Gastrocnemius medialis (tissue), 4 donors: ENCODE measurements around the gene STARD13. TPM values are rescaled to one million over a fixed set of nuclear protein-coding genes. Genes with fewer than 3 reads are reported as not detected.

ENCODE experiments used
- ATAC-seq, 2 donors: fragments of 150-250 bp; one replicate each; pipeline ENCODE4 v1.9.1; 2016
- DNase-seq, 2 donors: peaks; one replicate each; pipeline ENCODE4 v3.0.0-alpha.2; 2019
- H3K27ac ChIP-seq, 4 donors: fragments of 200-600 bp; sonication (generic); 1 replicate in 1 of 4; 2 replicates in 3 of 4; pipeline ENCODE4 v1.5.1; 2016 to 2018; ENCODE audit warnings: mild to moderate bottlenecking in 2 of 4, moderate library complexity in 1 of 4
- H3K27me3 ChIP-seq, 3 donors: fragments of 200-600 bp; sonication (generic) in 2 of 3; 1 replicate in 1 of 3; 2 replicates in 2 of 3; pipeline versions ENCODE4 v1.5.1 to v1.6.0; 2016 to 2019; ENCODE audit warnings: mild to moderate bottlenecking in 1 of 3, moderate library complexity in 1 of 3
- H3K36me3 ChIP-seq, 2 donors: fragments of 200-600 bp; sonication (generic) in 1 of 2; one replicate each; pipeline ENCODE4 v1.5.1; 2017 to 2018
- H3K4me1 ChIP-seq, 2 donors: fragments of 200-600 bp; sonication (generic) in 1 of 2; one replicate each; pipeline ENCODE4 v1.5.1; 2016 to 2017; ENCODE audit warnings: mild to moderate bottlenecking in 2 of 2
- H3K4me3 ChIP-seq, 4 donors: fragments of 200-600 bp; sonication (generic) in 3 of 4; 1 replicate in 1 of 4; 2 replicates in 3 of 4; pipeline ENCODE4 v1.5.1; 2016 to 2019; ENCODE audit warnings: mild to moderate bottlenecking in 2 of 4
- H3K9me3 ChIP-seq, 3 donors: fragments of 200-600 bp; sonication (generic) in 2 of 3; 1 replicate in 1 of 3; 2 replicates in 2 of 3; pipeline ENCODE4 v1.5.1; 2016 to 2019
- POLR2A ChIP-seq, 2 donors: fragments of 450-650 bp; IDR thresholded peaks; one replicate each; pipeline ENCODE4 v1.6.1; 2017; ENCODE audit warnings: antibody characterized with exemption in 2 of 2, mild to moderate bottlenecking in 2 of 2, moderate library complexity in 2 of 2
- in situ Hi-C, 4 donors: fragments of 200-750 bp; cut with MboI; loops; one replicate each; pipeline versions ENCODE4 v1.15.0 to v1.8.0; 2017; ENCODE audit warnings: low sequenced_read_pairs in 4 of 4
- intact Hi-C: fragments of 100-400 bp; cut with DNase I; formaldehyde crosslinking; loops from one replicate; pipeline ENCODE4 v1.15.1; 2023; ENCODE audit warnings: low total_unique reads
- total RNA-seq, 4 donors: library from RNA; depleted of rRNA; stranded (reverse); fragments of >200 nt; gene quantifications; one replicate each; pipeline versions ENCODE4 v1.1.0 to v1.2.3, GENCODE V29; 2016
- TF ChIP-seq, protein P1 (sequence below), 5 experiments: fragments of 450-650 bp in 3 of 5; fragments of 200-600 bp in 2 of 5; sonication (generic) in 2 of 5; IDR thresholded peaks in 4 of 5; conservative IDR thresholded peaks in 1 of 5; 1 replicate in 4 of 5; 2 replicates in 1 of 5; pipeline ENCODE4 v1.5.1; 2016 to 2019; ENCODE audit warnings: antibody characterized with exemption in 5 of 5, mild to moderate bottlenecking in 3 of 5, moderate library complexity in 3 of 5

The STARD13 gene
- total RNA-seq, 4 donors from 2014 or later, result 7.7 to 19.3 (median 12.0) TPM

DNA sequence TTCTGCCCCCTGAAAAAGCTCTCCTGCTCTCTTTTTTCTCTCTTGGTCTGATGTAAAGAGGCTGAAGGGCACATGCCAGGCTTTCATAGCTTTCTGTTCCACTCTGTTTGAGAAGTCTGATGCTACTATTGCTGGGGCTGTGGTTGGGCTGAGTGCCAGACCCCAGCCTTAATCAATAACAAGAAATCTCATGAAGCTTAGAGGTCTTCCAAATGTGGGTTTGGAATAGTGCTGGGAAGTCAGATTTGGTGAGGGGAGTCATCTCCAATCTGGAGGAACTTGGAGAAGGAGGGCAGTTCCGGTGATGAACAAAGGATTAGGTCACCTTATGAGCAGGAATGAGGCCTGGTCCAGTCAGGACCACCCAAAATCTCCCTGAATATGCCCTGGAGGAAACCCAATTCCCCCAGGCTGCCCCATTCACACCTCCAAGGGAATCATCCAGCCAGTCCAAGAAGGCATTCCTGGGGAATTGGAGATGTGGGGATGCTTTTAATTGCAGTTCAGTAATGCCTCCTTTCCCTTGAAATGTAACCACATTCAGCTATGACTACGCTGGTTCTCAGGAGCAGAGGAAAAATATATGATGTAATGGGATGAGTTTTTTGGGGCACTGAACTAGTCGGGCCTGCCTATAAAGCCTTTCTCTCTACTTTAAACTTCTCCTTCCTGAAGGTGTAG lies 102.0 kb downstream of the STARD13 start:
- no peak for TF ChIP-seq POLR2A (IDR thresholded peaks at IDR 0.05)
- TF ChIP-seq, protein P1, sequence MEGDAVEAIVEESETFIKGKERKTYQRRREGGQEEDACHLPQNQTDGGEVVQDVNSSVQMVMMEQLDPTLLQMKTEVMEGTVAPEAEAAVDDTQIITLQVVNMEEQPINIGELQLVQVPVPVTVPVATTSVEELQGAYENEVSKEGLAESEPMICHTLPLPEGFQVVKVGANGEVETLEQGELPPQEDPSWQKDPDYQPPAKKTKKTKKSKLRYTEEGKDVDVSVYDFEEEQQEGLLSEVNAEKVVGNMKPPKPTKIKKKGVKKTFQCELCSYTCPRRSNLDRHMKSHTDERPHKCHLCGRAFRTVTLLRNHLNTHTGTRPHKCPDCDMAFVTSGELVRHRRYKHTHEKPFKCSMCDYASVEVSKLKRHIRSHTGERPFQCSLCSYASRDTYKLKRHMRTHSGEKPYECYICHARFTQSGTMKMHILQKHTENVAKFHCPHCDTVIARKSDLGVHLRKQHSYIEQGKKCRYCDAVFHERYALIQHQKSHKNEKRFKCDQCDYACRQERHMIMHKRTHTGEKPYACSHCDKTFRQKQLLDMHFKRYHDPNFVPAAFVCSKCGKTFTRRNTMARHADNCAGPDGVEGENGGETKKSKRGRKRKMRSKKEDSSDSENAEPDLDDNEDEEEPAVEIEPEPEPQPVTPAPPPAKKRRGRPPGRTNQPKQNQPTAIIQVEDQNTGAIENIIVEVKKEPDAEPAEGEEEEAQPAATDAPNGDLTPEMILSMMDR (IDR thresholded peaks at IDR 0.05 in 4 of 5, conservative IDR thresholded peaks at IDR 0.05 in 1 of 5), result no peak
- DNase-seq, result no peak
- intact Hi-C loops, result no loop called here
- no peak for ATAC-seq
- in situ Hi-C loops, result no loop called here
- Histone ChIP-seq H3K4me1 (peaks cover 22 to 46% of the 10 kb centered on the region in 2 donors), H3K27ac (no peak overlapping the region), H3K36me3 (no peaks in the 10 kb centered on the region), H3K4me3 (no peak overlapping the region), H3K9me3 (no peaks in the 10 kb centered on the region), H3K27me3 (no peaks in the 10 kb centered on the region)

DNA sequence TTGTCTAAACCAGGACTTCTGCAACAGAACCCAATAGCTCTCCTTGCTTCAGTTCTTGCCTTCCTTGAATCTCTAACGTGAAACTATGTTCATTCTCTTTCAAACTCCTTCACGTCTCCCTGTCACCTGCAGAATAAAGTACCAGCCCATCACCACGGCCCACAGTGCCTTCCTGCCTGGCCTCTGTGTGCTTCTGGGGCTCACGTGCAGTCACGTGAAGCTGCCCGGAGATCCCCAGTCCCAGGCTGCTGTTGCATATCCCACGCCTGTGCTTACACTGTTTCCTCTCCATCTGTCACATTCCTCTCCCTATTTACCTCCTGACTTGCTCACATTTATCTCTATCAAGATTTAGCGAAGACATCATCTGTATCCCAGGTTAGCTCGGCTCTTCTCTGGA lies 102.8 kb downstream of the STARD13 start:
- Histone ChIP-seq H3K4me1 (peaks cover 22 to 44% of the 10 kb centered on the region in 2 donors), H3K36me3 (no peaks in the 10 kb centered on the region), H3K27ac (no peak overlapping the region), H3K4me3 (no peak overlapping the region), H3K9me3 (no peaks in the 10 kb centered on the region), H3K27me3 (no peaks in the 10 kb centered on the region)
- in situ Hi-C loops, result no loop called here
- TF ChIP-seq, protein P1 (IDR thresholded peaks at IDR 0.05 in 4 of 5, conservative IDR thresholded peaks at IDR 0.05 in 1 of 5), result no peak
- TF ChIP-seq POLR2A (IDR thresholded peaks at IDR 0.05), result no peak
- DNase-seq, result no peak
- intact Hi-C loops, result no loop called here
- no peak for ATAC-seq

DNA sequence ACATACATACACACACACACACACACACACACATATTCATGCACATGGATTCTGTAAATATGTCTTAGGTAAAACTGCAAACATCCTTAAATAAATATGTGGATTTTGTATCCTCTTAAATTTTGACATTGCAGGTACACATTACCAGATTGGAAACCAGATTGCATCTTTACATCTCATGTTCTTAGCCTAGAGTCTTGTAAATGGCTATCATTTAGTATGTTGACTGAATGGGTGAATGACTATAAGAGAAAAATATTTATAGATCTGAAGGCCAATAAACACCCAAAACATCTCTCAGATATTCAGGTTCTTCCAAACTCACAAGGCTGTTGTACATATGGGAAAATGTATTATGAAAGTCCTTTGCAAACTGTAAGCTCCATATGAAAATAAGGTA lies 104.3 kb downstream of the STARD13 start:
- Histone ChIP-seq H3K27me3 (no peaks in the 10 kb centered on the region), H3K9me3 (no peaks in the 10 kb centered on the region), H3K4me1 (peaks cover 22 to 42% of the 10 kb centered on the region in 2 donors), H3K4me3 (no peak overlapping the region), H3K27ac (no peak overlapping the region), H3K36me3 (no peaks in the 10 kb centered on the region)
- intact Hi-C loops (no loop called here), in situ Hi-C loops (no loop called here)
- ATAC-seq (no peak), DNase-seq (no peak)
- TF ChIP-seq, protein P1 (IDR thresholded peaks at IDR 0.05 in 4 of 5, conservative IDR thresholded peaks at IDR 0.05 in 1 of 5), result no peak
- TF ChIP-seq POLR2A (IDR thresholded peaks at IDR 0.05), result no peak

DNA sequence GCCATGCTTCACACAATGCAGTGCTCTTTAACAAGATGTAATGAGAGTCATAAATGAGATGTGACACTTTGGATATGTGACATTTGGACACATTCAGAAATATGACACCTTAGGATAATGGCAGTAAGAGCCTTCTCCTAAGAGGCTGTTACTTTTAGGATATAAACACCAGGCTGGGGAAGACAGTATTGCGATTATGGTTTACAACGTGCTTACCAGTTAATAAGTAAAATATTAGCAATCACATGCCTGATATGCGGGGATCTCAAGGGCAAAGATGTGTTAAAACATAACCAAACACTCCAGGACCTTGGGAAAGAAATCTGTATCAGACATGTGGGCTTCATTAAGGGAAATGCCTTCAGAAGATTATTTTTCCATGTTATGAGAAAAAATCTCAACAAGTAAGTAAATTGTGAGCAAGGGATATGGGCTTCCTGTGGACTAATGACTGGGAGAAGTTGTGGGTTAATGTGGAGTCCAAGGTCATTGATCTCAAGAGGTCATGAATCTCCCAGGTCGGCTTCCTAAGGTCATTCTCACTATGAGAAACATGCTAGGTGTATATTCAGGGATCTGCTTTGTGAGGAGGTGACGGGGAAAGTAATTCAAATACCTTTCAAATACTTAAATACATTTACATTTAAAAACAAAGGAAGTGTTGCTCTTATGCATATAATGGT lies 105.3 kb downstream of the STARD13 start:
- intact Hi-C loops, result no loop called here
- no peak for TF ChIP-seq POLR2A (IDR thresholded peaks at IDR 0.05)
- TF ChIP-seq, protein P1 (IDR thresholded peaks at IDR 0.05 in 4 of 5, conservative IDR thresholded peaks at IDR 0.05 in 1 of 5), result no peak
- H3K27ac ChIP-seq, result peak overlapping the region in 2 of 4 donors; percentile 15 to 45

More for the DNA sequence above, 105.3 kb downstream of the STARD13 start:
- no peak overlapping the region for H3K4me3 ChIP-seq
- no peak for DNase-seq
- ATAC-seq, result peak; percentile 53 to 59
- no peaks in the 10 kb centered on the region for H3K36me3 ChIP-seq
- no peaks in the 10 kb centered on the region for H3K9me3 ChIP-seq
- peaks cover 22 to 44% of the 10 kb centered on the region in 2 donors for H3K4me1 ChIP-seq
- no peaks in the 10 kb centered on the region for H3K27me3 ChIP-seq
- in situ Hi-C loops, result no loop called here
